ENCODE measurements around the gene PEAR1.

DNA sequence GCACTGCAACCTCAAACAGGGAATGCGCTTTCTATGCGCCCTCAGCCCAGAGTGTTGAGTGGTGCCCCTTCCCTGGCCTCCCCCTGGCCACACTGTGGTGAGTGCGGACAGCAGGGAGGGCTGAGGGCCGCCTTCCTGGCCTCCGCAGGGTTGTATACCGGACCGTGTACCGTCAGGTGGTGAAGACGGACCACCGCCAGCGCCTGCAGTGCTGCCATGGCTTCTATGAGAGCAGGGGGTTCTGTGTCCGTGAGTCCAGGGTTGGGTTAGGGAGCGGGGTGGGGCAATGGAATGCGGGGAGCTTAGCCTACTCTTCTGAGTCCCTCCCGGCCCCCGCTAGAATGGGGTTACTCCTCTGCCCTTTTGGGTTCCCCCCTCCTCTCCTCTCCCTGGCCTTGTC is 11.7 kb downstream of the PEAR1 start:
- TF ChIP-seq, protein P1, sequence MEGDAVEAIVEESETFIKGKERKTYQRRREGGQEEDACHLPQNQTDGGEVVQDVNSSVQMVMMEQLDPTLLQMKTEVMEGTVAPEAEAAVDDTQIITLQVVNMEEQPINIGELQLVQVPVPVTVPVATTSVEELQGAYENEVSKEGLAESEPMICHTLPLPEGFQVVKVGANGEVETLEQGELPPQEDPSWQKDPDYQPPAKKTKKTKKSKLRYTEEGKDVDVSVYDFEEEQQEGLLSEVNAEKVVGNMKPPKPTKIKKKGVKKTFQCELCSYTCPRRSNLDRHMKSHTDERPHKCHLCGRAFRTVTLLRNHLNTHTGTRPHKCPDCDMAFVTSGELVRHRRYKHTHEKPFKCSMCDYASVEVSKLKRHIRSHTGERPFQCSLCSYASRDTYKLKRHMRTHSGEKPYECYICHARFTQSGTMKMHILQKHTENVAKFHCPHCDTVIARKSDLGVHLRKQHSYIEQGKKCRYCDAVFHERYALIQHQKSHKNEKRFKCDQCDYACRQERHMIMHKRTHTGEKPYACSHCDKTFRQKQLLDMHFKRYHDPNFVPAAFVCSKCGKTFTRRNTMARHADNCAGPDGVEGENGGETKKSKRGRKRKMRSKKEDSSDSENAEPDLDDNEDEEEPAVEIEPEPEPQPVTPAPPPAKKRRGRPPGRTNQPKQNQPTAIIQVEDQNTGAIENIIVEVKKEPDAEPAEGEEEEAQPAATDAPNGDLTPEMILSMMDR (conservative IDR thresholded peaks at IDR 0.05 in 1 of 2, IDR thresholded peaks at IDR 0.05 in 1 of 2; ENCODE audit: low read depth in 1 of 2, low read length in 2 of 2), result no peak
- TF ChIP-seq EZH2 (IDR thresholded peaks at IDR 0.05; ENCODE audit: low read length, missing control alignments), result no peak

Data from fibroblast of lung (primary cell).